HG02938 (cell line): ENCODE results near the gene BIRC2.
"Not testable (repeated sequence)": the region's sequence is repeated elsewhere in the genome, so short reads cannot be mapped to it uniquely, and the experiment has no call there.

Source experiments
- ATAC-seq: cut with Tn5 transposase; IDR thresholded peaks from one replicate; pipeline ENCODE4 v1.9.1; 2021; ENCODE audit warnings: mild to moderate bottlenecking, moderate library complexity; ENCODE audit not compliant: unreplicated experiment

The BIRC2 gene

DNA sequence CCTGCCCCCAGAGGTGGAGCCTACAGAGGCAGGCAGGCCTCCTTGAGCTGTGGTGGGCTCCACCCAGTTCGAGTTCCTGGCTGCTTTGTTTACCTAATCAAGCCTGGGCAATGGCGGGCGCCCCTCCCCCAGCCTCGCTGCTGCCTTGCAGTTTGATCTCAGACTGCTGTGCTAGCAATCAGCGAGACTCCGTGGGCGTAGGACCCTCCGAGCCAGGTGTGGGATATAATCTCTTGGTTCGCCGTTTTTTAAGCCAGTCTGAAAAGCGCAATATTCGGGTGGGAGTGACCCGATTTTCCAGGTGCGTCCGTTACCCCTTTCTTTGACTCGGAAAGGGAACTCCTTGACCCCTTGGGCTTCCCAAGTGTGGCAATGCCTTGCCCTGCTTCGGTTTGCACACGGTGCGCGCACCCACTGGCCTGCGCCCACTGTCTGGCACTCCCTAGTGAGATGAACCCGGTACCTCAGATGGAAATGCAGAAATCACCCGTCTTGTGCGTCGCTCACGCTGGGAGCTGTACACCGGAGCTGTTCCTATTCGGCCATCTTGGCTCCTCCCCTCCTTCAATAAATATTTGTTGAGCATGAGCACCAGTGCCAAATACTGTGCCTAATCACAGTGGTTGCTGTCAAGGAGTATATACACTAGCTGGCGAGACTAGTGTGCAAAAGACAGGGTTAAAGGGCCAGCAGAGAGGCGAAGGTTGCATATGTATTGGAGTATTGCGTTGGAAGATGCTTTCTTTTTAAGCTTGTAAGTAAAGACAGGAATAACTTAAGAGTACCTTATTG, 27.8 kb downstream of the BIRC2 start:
- ATAC-seq: not testable (repeated sequence)

DNA sequence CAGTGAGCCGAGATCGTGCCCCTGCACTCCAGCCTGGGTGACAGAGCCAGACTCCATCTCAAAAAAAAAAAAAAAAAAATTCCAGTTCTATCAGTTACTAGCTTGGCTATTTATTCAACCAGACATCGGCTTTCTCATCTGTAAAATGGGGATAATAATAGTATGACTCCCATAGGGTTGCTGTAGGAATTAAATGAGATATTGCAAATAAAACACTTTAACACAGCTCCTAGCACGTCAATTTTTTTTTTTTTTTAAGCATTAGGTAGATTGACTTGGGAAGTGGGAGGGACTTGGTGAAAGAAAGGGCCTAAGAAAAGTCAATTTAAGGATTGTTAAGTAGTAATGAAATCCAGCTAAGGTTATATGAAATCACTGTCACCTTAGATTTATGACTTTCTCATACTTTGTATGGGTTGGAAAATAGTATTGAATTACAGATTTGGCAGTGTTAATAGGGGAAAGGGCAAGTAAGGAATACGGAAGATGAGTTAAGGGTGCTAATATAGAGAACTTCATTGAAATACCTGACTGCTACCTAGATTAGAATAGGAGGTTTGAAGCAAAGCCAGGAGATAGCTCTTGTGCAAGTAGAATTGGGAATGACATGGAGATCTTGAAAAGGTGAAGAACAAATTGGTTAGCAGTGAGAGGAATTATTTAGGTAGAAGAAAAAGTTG, 28.8 kb downstream of the BIRC2 start:
- ATAC-seq: no peak

DNA sequence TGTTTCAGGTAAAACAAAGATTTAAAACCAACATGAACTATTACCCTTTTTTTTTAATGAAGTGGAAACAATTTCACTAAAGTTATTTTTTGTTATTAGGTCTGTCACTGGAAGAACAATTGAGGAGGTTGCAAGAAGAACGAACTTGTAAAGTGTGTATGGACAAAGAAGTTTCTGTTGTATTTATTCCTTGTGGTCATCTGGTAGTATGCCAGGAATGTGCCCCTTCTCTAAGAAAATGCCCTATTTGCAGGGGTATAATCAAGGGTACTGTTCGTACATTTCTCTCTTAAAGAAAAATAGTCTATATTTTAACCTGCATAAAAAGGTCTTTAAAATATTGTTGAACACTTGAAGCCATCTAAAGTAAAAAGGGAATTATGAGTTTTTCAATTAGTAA, 30.9 kb downstream of the BIRC2 start:
- no peak for ATAC-seq

DNA sequence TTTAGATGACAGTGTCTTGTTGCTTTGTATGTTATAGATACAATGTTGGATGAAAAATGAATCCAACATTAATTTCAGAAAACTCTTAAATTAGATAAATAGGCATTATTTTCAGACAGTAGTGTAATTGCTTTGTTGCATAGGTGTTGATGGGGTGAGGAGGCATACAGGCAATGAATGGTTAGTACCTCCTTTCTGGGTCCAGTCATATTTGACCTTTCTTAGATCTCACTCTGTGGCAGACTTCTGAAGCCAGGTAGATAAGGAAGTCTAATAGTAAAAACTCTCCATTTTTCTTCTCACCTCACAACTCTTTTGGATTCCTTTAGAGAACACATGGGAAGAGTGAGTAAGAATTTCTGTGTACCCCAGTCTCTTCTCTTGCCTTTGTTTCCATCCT, 31.8 kb downstream of the BIRC2 start:
- no peak for ATAC-seq

DNA sequence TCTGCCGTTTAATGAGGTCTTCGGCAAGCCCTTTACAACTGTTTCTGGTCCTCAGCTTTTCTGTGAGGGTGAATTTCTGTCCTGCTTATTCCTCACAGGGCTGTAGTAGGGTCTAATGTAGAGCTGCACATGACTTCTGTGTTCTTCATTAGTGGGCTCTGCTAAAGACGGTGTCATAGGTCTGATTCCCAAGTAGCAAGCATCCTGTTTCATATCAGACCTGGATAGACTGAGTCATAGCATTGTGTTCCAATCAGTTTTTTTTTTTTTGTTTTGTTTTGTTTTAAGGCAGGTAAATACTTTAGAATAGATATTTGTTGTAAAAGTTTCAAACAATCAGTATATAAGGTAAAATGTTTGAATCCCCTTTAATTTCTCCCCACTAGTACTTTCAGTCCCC, 35.4 kb downstream of the BIRC2 start:
- no peak for ATAC-seq

DNA sequence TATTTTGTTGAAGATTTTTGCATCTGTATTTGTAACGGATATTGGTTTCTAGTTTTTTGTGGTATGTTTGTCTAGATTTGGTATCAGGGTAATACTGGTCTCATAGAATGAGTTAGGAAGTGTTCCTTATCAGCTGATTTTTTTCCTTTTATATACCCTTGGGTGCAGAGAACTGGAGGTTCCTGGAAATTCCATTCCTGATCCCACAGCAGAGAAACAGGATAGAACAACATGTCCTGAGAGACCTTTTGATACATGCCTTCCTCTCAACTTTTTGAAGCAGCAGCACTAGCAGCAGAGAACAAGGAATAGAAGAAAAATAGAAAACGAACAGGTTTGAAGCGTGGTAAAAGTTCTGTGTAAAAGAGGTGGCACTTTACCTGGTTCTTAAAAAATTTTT, 36.8 kb downstream of the BIRC2 start:
- ATAC-seq: no peak

DNA sequence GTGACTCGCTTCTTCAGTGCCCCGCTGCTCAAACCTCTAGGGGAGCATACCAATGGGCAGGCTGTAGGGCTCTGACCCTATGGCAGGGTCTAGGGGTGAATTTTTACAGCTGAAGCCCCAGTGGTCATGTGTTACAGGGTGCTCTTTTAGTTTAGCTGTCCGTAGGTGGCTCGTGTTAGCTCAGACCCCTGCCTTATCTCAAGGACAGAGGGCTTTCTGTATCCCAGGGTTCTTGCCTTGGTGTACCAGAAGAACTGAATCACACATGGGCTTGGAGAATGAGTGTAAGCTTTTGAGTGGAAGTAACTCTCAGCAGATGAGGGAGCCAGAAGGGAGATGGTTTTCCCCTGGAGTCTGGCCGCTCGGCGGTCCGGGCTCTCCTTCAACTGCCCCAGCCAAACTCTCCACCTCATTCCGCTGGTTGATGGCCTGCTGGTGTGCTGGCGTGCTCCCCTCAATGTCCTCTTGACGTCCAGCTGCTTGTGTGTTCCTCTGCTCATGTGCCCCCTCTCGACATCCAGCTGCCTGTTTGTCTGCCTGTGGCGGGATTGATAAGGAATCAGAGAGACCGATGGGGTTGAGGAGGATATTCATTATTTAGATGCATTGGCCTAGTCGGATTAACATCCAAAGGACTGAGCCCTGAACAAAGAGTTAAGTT, 37.5 kb downstream of the BIRC2 start:
- ATAC-seq: no peak

DNA sequence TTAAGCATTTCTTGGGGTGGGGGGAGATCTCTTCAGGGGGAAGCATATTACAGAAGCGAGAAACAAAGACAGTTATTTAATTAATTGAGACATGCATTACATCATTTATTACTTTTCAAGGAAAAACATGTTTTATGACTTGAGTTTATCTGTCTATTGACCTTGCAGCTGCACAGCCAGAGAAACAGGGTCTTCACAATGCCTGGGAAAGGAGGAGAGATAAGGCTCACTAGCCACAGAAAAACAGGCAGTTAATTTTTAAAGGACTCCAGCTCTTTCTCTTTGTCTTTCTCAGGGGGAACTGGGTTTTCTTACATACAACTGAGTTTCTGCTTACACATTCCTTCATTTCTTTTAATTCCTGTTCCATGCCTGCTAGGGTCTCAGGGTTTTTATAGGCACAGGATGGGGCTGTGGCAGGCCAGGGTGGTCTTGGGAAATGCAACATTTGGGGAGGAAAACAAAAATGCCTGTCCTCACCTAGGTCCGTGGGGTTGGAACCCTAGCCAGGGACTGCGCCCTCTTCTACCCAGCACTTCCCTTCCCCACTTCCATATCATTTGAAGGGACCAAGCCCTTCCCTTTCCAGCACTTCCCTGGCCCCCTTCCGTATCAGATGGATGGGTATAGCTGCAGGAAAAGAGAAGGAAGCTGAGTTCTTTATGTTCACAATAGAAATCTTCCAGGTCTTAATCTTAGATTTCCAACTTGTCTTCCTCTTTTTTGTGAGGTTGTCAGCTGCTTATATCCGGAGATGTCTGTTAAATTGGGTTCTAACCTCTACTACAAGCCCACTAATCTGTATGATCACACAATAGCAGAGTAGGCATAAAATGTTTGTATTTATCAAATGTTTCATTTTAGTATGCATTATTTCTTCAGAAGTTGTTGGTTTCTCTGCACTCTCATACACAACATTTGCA, 38.3 kb downstream of the BIRC2 start:
- ATAC-seq: no peak

DNA sequence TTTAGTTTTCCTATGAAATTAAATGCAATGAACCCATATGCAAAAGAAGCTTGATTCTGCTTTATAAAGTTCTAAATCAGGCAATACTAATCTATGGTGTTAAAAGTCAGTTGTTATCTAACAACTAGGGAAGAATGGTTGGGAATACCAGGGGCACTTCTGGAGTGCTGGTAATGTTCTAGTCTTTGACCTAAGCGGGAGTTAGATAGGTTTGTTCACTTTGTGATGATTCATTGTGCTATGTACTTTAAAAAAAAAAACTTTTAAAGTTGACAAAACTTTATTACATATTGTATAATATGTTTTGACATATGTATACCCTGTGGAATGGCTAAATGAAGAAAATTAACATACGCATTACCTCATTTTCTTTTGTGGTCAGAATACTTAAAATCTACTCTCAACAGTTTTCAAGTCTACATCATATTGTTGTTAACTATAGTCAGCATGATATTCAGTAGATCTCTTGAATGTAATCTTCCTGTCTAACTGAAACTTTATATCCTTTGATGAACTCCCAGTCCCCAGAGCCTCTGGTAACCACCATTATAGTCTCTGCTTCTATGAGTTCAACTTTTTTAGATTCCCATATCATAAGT, 39.2 kb downstream of the BIRC2 start:
- no peak for ATAC-seq

DNA sequence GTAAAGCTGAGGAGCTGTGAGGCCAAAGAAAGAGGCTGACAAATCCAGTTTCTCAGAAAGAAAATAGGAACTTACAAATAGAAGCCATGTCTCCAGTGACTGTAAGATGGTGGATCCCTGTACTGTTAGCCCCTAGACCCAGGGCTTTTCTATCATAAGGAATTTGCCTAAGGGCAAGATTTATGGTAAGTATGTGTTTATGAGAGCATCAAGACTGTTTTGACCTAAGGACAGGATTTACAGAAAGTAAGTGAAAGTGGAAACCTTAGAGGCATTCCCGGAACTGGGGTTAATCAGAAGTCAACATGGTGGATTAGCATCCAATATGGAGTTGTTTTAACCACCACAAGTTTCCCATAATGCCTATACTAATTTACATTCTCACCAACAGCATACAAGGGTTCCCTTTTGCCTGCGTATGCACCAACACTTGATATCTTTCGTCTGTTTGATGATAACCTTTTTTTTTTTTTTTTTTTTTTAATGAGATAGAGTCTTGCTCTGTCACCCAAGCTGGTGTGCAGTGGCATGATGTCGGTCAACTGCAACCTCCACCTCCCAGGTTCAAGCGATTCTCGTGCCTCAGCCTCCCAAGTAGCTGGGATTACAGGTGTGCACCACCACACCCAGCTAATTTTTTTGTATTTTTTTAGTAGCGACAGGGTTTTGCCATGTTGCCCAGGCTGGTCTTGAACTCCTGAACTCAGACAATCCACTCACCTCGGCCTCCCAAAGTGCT, 40.2 kb downstream of the BIRC2 start:
- ATAC-seq: no peak

DNA sequence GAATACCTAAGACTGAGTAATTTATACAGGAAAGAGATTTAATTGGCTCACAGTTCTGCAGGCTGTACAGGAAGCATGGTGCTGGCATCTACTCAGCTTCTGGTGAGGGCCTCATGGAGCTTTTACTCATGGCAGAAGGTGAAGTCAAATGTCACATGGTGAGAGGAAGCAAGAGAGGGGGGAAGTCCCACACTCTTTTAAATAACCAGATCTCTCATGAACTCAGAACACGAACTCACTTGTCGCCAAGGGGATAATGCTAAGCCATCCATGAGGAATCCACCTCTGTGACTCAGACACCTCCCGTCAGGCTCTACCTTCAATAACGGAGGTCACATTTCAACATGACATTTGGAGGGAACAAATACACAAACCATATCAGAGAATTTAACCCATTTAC, 42.2 kb downstream of the BIRC2 start:
- no peak for ATAC-seq

DNA sequence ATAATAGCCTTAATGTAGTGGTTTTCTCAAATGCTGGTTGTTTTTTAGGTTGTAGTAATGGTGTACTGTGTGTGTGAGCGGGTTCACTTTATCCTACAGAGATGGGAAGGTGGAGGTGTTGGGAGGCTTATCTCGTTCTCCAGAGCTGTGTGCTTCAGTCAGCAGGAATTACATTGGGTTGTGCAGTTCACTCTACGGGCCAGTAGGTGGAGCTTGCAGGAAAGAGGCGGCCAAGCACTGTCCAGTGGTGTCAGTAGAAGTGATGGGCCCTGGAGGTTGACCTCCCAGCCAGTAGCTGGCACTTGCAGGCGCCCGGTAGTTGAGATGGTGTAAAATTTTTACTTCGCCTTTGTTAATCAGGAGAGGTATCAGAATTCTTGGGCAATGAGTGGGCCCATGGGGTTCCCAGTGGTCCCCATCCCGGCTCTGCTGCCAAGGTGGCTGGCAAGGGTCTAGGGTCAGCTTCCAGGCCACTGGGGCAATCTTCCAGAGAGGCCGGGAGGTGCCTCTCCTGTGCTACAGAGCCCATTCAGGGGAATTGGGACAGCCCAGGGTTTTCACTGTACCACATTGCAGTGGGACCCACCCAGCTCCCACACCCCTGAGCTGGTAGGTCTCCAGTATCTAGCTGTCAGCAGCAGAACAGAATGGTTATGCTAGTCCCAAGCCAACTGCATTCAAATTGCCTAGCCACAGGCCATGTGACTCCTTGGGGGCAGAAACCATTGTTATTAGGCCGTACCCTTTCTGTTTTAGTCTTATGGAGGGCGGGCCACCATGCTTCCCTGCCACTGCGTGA, 43.9 kb downstream of the BIRC2 start:
- peak; percentile 86 for ATAC-seq

DNA sequence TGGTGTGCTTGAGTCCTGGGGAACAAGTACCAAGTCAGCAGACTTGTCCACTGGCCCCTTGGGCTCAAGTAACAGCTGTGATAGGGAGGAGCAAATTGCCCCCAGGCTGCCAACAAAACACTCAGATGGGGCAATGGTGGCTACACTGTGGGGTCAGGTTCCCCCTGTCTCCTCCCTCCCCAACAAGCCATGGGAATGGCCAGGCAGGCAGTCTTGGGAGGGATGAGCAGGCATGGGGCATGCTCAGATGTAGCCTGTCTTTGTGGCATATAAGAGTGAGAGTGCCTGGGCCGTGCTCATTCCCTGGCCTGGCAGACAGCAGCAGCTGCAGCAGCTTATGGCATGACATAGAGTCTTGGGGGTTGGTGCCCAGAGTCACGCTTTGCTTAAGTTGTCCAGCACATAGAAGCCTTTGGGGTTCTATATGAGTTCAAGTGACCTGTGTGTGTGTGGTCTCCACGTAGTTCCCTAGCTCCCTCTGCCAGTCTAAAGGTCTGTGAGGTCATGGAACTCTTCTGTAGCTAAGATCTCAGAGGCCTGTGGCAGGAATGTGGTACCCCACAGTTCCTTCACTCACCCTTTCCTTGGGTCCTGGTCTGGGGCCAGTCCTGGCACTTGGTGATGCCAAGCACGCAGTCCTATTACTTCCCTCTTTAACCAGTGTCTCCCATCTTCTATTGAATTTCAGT, 44.7 kb downstream of the BIRC2 start:
- ATAC-seq: no peak

DNA sequence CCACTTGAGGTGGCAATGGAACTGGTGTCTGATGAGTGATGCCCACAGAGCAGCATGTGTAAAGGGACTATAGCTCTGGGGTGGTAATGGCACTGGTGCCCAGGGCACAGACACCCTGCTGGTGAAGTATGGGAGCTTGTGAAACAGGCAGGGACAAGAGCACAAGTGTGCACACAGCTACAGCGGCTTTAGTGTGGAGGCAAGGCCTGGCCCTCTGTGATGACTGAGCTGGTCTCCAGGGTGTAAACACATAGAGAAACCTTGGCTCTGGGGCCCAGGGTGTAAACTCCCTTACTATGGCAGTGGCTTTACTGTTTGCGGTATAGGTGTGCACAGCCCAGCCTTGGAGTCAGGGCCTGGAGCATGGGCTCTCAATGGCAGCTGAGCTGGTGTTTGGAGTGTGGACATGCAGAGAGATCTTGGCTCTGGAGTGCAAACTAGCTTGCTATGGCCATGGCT, 46.3 kb downstream of the BIRC2 start:
- ATAC-seq: no peak

DNA sequence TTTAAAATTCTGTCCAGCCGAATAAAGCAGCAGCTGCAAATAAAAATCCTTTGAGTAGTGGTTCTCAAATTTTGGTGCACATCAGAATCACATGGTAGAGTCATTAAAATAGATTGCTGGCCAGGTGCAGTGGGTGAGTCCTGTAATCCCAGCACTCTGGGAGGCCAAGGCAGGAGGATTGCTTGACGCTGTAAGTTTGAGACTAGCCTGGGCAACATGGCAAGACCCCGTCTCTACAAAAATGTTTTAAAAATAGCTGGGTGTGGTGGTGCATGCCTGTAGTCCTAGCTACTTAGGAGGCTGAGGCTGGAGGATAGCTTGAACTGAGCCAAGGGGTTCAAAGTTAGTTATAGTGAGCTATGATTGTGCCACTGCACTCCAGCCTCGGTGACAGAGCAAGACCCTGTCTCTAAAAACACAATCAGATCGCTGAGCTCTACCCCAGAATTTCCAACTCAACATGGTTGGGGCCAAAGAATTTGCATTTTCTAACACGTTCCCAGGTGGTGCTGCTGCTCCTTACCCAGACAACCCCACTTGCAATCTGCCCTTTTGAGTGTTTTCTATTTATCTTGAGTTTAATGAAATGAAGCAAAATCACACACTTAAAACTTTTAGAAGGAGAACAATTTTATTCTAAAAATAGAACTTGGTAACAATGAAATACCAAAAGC, 48.8 kb downstream of the BIRC2 start:
- no peak for ATAC-seq

DNA sequence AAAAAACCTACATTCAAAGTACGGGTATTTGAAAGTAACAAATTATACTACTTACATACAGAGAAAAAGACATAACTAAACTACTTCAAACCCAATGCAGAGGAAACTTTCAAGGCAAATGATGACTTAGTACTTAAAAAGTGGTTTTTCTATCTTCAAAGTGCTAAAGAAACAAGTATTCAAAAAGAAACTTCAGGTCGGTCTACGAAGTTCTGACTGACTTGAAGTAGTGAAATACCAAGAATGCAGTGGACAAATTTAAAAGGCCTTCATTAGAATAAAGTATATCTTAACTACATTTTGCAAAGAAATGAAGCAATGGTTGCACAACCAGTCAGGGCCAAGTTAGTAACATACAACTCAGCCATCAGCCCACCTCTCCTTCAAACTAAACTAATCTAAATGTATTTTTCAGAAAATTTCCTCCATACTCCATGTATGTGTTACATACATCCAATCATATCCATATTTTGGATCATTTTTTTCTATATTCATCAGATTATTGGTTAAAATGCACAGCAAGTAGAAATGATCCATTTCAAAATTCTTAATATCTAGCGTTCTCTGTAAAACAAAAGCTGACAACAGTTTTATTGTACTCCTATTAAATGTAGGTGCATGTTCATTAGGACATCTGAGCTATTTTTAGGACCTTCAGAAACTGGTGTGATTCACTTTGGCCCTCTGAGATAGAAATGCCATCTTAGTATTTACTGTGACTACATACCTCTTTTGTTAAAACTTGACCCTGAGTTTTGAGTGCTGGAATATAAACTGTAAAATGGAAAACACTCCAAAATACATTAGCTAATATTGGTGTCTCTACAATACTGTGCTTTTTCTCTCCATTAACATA, 49.9 kb downstream of the BIRC2 start:
- ATAC-seq: no peak

DNA sequence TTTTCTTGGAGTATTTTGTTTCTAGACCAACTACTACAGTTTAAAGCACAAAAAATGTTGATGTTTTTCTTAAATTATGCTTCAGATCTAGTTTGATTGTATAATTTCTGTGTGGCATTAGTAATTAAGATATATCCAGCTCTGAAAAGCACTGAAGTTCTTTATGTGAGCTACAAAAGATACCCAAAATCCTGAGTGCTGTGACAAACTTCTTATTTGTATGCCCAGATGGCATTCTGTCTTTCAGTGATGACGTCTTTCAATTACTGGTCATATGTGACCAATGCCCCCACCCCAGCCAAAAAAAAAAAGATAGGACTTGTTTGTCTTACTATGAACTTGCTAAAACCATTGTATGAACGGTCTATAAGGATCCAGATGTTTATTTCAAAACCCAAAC, 51.3 kb downstream of the BIRC2 start:
- ATAC-seq: no peak
